Prostate gland (tissue), 2 donors: Measurements from ENCODE around the gene TAS2R60. TPM values are rescaled to one million over a fixed set of nuclear protein-coding genes. Genes with fewer than 3 reads are reported as not detected.
"Not testable (repeated sequence)": the region's sequence is repeated elsewhere in the genome, so short reads cannot be mapped to it uniquely, and the experiment has no call there.

ENCODE experiments used
- DNase-seq: peaks from one replicate; pipeline ENCODE4 v3.0.0-alpha.2; 2019; ENCODE audit warnings: low spot score
- H3K27ac ChIP-seq, 2 donors: fragments of 200-600 bp; sonication (generic); 2 replicates each; pipeline ENCODE4 v1.5.1; 2017 to 2019
- H3K27me3 ChIP-seq: fragments of 200-600 bp; sonication (generic); replicated peaks from 2 replicates; pipeline ENCODE4 v1.5.1; 2019; ENCODE audit not compliant: insufficient read depth
- H3K36me3 ChIP-seq, 2 donors: fragments of 200-600 bp; sonication (generic); 1 replicate in 1 of 2; 2 replicates in 1 of 2; pipeline versions ENCODE4 v1.5.1 to v1.8.1; 2017 to 2019
- H3K4me1 ChIP-seq: fragments of 200-600 bp; sonication (generic); replicated peaks from 2 replicates; pipeline ENCODE4 v1.5.1; 2019
- H3K4me3 ChIP-seq, 2 donors: fragments of 200-600 bp; sonication (generic); 2 replicates each; pipeline ENCODE4 v1.5.1; 2017 to 2019
- H3K9me3 ChIP-seq: fragments of 200-600 bp; sonication (generic); 2 replicates; pipeline ENCODE4 v1.5.1; 2017
- POLR2A ChIP-seq: fragments of 450-650 bp; IDR thresholded peaks from one replicate; pipeline ENCODE4 v1.6.1; 2016; ENCODE audit warnings: antibody characterized with exemption, mild to moderate bottlenecking
- POLR2AphosphoS5 ChIP-seq: sonication (generic); formaldehyde crosslinking; IDR thresholded peaks from one replicate; pipeline ENCODE4 v1.6.1; 2017; ENCODE audit warnings: antibody characterized with exemption
- WGBS: methylation state at CpG from one replicate; pipeline ENCODE4 v1.1.5; 2018; 5-methylcytosine and 5-hydroxymethylcytosine counted together
- intact Hi-C: fragments of 100-400 bp; cut with DNase I; formaldehyde crosslinking; loops from one replicate; pipeline ENCODE4 v1.14.2; 2022
- total RNA-seq, 2 donors: library from RNA; depleted of rRNA; stranded (reverse); fragments of >200 nt; gene quantifications; one replicate each; pipeline ENCODE4 v1.1.0, GENCODE V29; 2016
- TF ChIP-seq, protein P1 (sequence below), 4 experiments: fragments of 200-600 bp in 2 of 4; fragments of 450-650 bp in 2 of 4; sonication (generic) in 2 of 4; IDR thresholded peaks; 1 replicate in 3 of 4; 2 replicates in 1 of 4; pipeline ENCODE4 v1.5.1; 2016 to 2019; ENCODE audit warnings: antibody characterized with exemption in 4 of 4, mild to moderate bottlenecking in 2 of 4, moderate library complexity in 2 of 4

Gene TAS2R60
- total RNA-seq, 2 donors from 2014 or later, result not detected

- intact Hi-C loops, result no loop called here
- 69% methylated on average over 4 of the region's 4 CpGs for WGBS
Measured at GRCh38 chr7:143460271-143460979, 17.2 kb downstream of the TAS2R60 start.

GRCh38 chr7:143462045-143462444, 18.8 kb downstream of the TAS2R60 start:
- 77% methylated on average over 3 of the region's 3 CpGs for WGBS
- H3K27ac ChIP-seq, result no peak overlapping the region
- DNase-seq, result no peak
- H3K9me3 ChIP-seq, result no peaks in the 10 kb centered on the region
- H3K27me3 ChIP-seq, result no peaks in the 10 kb centered on the region
- no peak overlapping the region for H3K4me3 ChIP-seq
- H3K36me3 ChIP-seq, result no peaks in the 10 kb centered on the region
- TF ChIP-seq POLR2A (no peak), POLR2AphosphoS5 (no peak)
- intact Hi-C loops, result no loop called here
- H3K4me1 ChIP-seq, result no peaks in the 10 kb centered on the region

More at GRCh38 chr7:143460271-143460979, 17.2 kb downstream of the TAS2R60 start:
- no peak for DNase-seq
- Histone ChIP-seq H3K27ac (no peak overlapping the region), H3K9me3 (no peaks in the 10 kb centered on the region), H3K4me1 (no peaks in the 10 kb centered on the region), H3K36me3 (no peaks in the 10 kb centered on the region), H3K4me3 (no peak overlapping the region), H3K27me3 (no peaks in the 10 kb centered on the region)
- TF ChIP-seq POLR2A (no peak), POLR2AphosphoS5 (no peak)
- TF ChIP-seq, protein P1, sequence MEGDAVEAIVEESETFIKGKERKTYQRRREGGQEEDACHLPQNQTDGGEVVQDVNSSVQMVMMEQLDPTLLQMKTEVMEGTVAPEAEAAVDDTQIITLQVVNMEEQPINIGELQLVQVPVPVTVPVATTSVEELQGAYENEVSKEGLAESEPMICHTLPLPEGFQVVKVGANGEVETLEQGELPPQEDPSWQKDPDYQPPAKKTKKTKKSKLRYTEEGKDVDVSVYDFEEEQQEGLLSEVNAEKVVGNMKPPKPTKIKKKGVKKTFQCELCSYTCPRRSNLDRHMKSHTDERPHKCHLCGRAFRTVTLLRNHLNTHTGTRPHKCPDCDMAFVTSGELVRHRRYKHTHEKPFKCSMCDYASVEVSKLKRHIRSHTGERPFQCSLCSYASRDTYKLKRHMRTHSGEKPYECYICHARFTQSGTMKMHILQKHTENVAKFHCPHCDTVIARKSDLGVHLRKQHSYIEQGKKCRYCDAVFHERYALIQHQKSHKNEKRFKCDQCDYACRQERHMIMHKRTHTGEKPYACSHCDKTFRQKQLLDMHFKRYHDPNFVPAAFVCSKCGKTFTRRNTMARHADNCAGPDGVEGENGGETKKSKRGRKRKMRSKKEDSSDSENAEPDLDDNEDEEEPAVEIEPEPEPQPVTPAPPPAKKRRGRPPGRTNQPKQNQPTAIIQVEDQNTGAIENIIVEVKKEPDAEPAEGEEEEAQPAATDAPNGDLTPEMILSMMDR (IDR thresholded peaks at IDR 0.05), result no peak

DNA sequence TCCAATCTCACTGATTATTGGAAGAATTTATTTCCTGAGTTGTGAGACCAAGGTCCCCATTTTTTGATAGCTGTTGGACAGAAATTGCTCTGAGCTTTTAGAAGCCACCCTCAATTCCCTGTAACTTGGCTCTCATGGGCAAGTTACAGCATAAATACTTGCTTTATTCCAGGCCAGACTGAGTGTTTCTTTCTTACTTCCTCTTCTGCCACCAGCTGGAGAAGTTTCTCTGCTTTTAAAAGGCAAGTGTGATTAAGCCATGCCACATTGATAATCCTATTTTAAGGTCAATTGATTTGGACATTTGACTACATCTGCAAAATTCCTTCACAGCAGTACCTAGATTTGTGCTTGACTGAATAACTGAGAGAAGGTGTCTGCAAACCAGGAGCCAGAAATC, 20.3 kb downstream of the TAS2R60 start:
- intact Hi-C loops, result no loop called here
- no peak for DNase-seq
- no peaks in the 10 kb centered on the region for H3K36me3 ChIP-seq
- H3K9me3 ChIP-seq, result no peaks in the 10 kb centered on the region
- no peaks in the 10 kb centered on the region for H3K27me3 ChIP-seq
- H3K4me3 ChIP-seq, result no peak overlapping the region
- no peaks in the 10 kb centered on the region for H3K4me1 ChIP-seq
- no peak for TF ChIP-seq POLR2A
- TF ChIP-seq POLR2AphosphoS5, result no peak
- TF ChIP-seq, protein P1 (IDR thresholded peaks at IDR 0.05), result no peak
- no peak overlapping the region for H3K27ac ChIP-seq

- TF ChIP-seq, protein P1 (IDR thresholded peaks at IDR 0.05), result no peak
- no peak for TF ChIP-seq POLR2AphosphoS5
- Histone ChIP-seq H3K9me3 (no peaks in the 10 kb centered on the region), H3K27me3 (no peaks in the 10 kb centered on the region), H3K27ac (no peak overlapping the region), H3K4me3 (no peak overlapping the region), H3K4me1 (no peaks in the 10 kb centered on the region), H3K36me3 (no peaks in the 10 kb centered on the region)
- 64% methylated on average over 1 of the region's 1 CpG for WGBS
- no peak for DNase-seq
- intact Hi-C loops, result no loop called here
Measured at GRCh38 chr7:143463957-143464356, 20.7 kb downstream of the TAS2R60 start.

GRCh38 chr7:143467724-143468123, 24.5 kb downstream of the TAS2R60 start:
- WGBS, result 44% methylated on average over 1 of the region's 1 CpG
- Histone ChIP-seq H3K27ac (no peak overlapping the region), H3K36me3 (no peaks in the 10 kb centered on the region), H3K4me3 (no peak overlapping the region), H3K4me1 (no peaks in the 10 kb centered on the region), H3K27me3 (no peaks in the 10 kb centered on the region), H3K9me3 (no peaks in the 10 kb centered on the region)
- no peak for DNase-seq
- intact Hi-C loops, result no loop called here
- TF ChIP-seq POLR2A, result no peak
- no peak for TF ChIP-seq POLR2AphosphoS5
- TF ChIP-seq, protein P1 (IDR thresholded peaks at IDR 0.05), result no peak

GRCh38 chr7:143472071-143472689, 28.9 kb downstream of the TAS2R60 start:
- not testable (repeated sequence) for H3K27ac ChIP-seq, H3K4me1 ChIP-seq, H3K27me3 ChIP-seq

More at GRCh38 chr7:143472071-143472689, 28.9 kb downstream of the TAS2R60 start:
- intact Hi-C loops, DNase-seq, H3K4me3 ChIP-seq, H3K36me3 ChIP-seq, H3K9me3 ChIP-seq: not testable (repeated sequence)
- WGBS, result 70% methylated on average over 11 of the region's 11 CpGs
